GM12878 (cell line): ENCODE data around the gene AGTRAP. TPM values are rescaled to one million over a fixed set of nuclear protein-coding genes. Genes with fewer than 3 reads are reported as not detected.
A peak's percentile ranks its signal among the peaks of the same experiment; 100 is the strongest.

Source experiments
- ATAC-seq: fragments of 200-7000 bp; cut with Tn5 transposase; 3 replicates; pipeline ENCODE4 v1.9.1; 2020; ENCODE audit warnings: mild to moderate bottlenecking, moderate library complexity
- BruUV-seq: library from RNA; stranded (reverse); fragments of 400-500 nt; replicated peaks from 2 replicates; lab custom pipeline; 2021; lab: Mats Ljungman, UMichigan
- CTCF ChIA-PET: fragments of 300-600 bp; sonication (Branson Sonifier 250); formaldehyde crosslinking; extraction: SDS; loops from one replicate; lab custom pipeline; 2021; ENCODE audit warnings: inconsistent platforms; lab: Yijun Ruan, JAX
- POLR2A ChIA-PET: fragments of 350-600 bp; formaldehyde crosslinking; extraction: SDS; loops from one replicate; lab custom pipeline; 2021; ENCODE audit warnings: inconsistent platforms; lab: Charles Lee
- RAD21 ChIA-PET: fragments of 300-600 bp; sonication (Branson Sonifier 250); formaldehyde crosslinking; loops from one replicate; lab custom pipeline; 2023; ENCODE audit warnings: antibody characterized with exemption; ENCODE audit not compliant: unreplicated experiment; lab: Charles Lee
- SMC1A ChIA-PET: fragments of 300-600 bp; sonication (Branson Sonifier 250); formaldehyde crosslinking; loops from one replicate; lab custom pipeline; 2023; ENCODE audit not compliant: unreplicated experiment, uncharacterized antibody; lab: Charles Lee
- DNase-seq: peaks from one replicate; pipeline ENCODE4 v3.0.0-alpha.2; 2011; ENCODE audit warnings: low read depth, low spot score
- FAIRE-seq: peaks from 3 replicates; lab custom pipeline; 2011; peaks lifted over from hg19 to GRCh38; lab: Jason Lieb, UNC
- H2AFZ ChIP-seq: 2 replicates; pipeline ENCODE4 v1.6.0; 2011; ENCODE audit warnings: low read depth, low read length, control low read depth; ENCODE audit not compliant: control insufficient read depth
- H3K27ac ChIP-seq: 2 replicates; pipeline ENCODE4 v1.5.1; 2011; ENCODE audit warnings: control low read depth; ENCODE audit not compliant: control insufficient read depth, insufficient read depth
- H3K27me3 ChIP-seq, 2 experiments: replicated peaks in 1 of 2; 2 replicates each; pipeline versions ENCODE4 v1.6.0 to v1.6.1; 2011; ENCODE audit warnings: low read length in 1 of 2; ENCODE audit not compliant: control insufficient read depth in 2 of 2, insufficient read depth in 2 of 2
- H3K36me3 ChIP-seq, 2 experiments: 2 replicates each; pipeline ENCODE4 v1.5.1; 2011; ENCODE audit warnings: low read length in 1 of 2; ENCODE audit not compliant: control insufficient read depth in 2 of 2, insufficient read depth in 2 of 2
- H3K4me1 ChIP-seq: 2 replicates; pipeline ENCODE4 v1.6.1; 2011; ENCODE audit warnings: mild to moderate bottlenecking, low read length, moderate library complexity, mixed read lengths; ENCODE audit not compliant: control insufficient read depth, insufficient read depth
- H3K4me2 ChIP-seq: 2 replicates; pipeline ENCODE4 v1.6.0; 2011; ENCODE audit warnings: control low read depth; ENCODE audit not compliant: control insufficient read depth, insufficient read depth
- H3K4me3 ChIP-seq: fragments of 200-600 bp; sonication (generic); 2 replicates; pipeline ENCODE4 v1.5.1; 2016
- H3K79me2 ChIP-seq: 2 replicates; pipeline ENCODE4 v1.6.0; 2011; ENCODE audit warnings: low read length; ENCODE audit not compliant: control insufficient read depth, insufficient read depth
- H3K9ac ChIP-seq: 2 replicates; pipeline ENCODE4 v1.8.0; 2011; ENCODE audit warnings: low read length, control low read depth, mixed read lengths; ENCODE audit not compliant: control insufficient read depth, insufficient read depth
- H3K9me3 ChIP-seq: replicated peaks from 3 replicates; pipeline ENCODE4 v1.5.1; 2011; ENCODE audit warnings: mild to moderate bottlenecking, low read length; ENCODE audit not compliant: control insufficient read depth, insufficient read depth
- H4K20me1 ChIP-seq: 2 replicates; pipeline ENCODE4 v1.6.0; 2011; ENCODE audit not compliant: control insufficient read depth, insufficient read depth
- BCL3 ChIP-seq: IDR thresholded peaks from 2 replicates; pipeline ENCODE4 v1.6.1; 2011; ENCODE audit warnings: borderline replicate concordance, low read depth, mild to moderate bottlenecking, moderate library complexity, low read length; ENCODE audit not compliant: insufficient read depth, poor library complexity, severe bottlenecking
- EGR1 ChIP-seq, 2 experiments: IDR thresholded peaks; 1 replicate in 1 of 2; 2 replicates in 1 of 2; pipeline ENCODE4 v1.6.1; 2011 to 2012; ENCODE audit warnings: low read depth in 2 of 2, low read length in 2 of 2, borderline replicate concordance in 1 of 2, mild to moderate bottlenecking in 1 of 2, moderate library complexity in 1 of 2
- IKZF1 ChIP-seq: fragments of 450-650 bp; conservative IDR thresholded peaks from 2 replicates; pipeline ENCODE4 v1.6.1; 2017; ENCODE audit warnings: antibody characterized with exemption, mild to moderate bottlenecking
- POLR2A ChIP-seq: IDR thresholded peaks from 2 replicates; pipeline ENCODE4 v1.6.1; 2011; ENCODE audit warnings: low read depth, mild to moderate bottlenecking, low read length
- TBL1XR1 ChIP-seq: IDR thresholded peaks from 2 replicates; pipeline ENCODE4 v1.6.1; 2012; ENCODE audit warnings: low read depth, low read length, improper control_type of control experiment
- WGBS: methylation state at CpG from one replicate; pipeline ENCODE4 v1.1.6; 2016; ENCODE audit warnings: low lambda C conversion rate; ENCODE audit not compliant: insufficient replicate concordance, insufficient coverage; ENCODE audit errors: missing lambda C conversion rate; 5-methylcytosine and 5-hydroxymethylcytosine counted together
- in situ Hi-C: fragments of 300-500 bp; cut with MboI; formaldehyde crosslinking; loops from 9 replicates; pipeline ENCODE4 v1.14.3; 2018; ENCODE audit warnings: mixed read lengths
- intact Hi-C: fragments of 100-400 bp; cut with micrococcal nuclease; formaldehyde crosslinking; loops from one replicate; pipeline ENCODE4 v1.14.2; 2022; ENCODE audit not compliant: unreplicated experiment
- polyA plus RNA-seq, 11 experiments: library from polyadenylated mRNA; depleted of rRNA in 4 of 11; unstranded in 6 of 11; stranded (reverse) in 5 of 11; fragments of >200 nt; fragmentation: Nextera tagmentation in 4 of 11; fragmentation: Illumina TruSeq in 1 of 11; extraction: Ambion mirVana in 4 of 11; extraction: Trizol in 1 of 11; gene quantifications; 1 replicate in 1 of 11; 2 replicates in 10 of 11; pipeline versions ENCODE4 v1.2.1 to v1.2.3, GENCODE V29; 2011 to 2016; ENCODE audit warnings: inconsistent platforms in 2 of 11, missing spikeins in 2 of 11, low read depth in 1 of 11
- total RNA-seq, 4 experiments: library from RNA; depleted of rRNA in 3 of 4; stranded (reverse); fragments of >200 nt in 3 of 4; fragmentation: Illumina TruSeq in 1 of 4; extraction: Trizol in 1 of 4; gene quantifications; 2 replicates each; pipeline versions ENCODE4 v1.2.1 to v1.2.3, GENCODE V29; 2013 to 2021

AGTRAP gene
- total and polyA plus RNA-seq, 10 of the 15 experiments (the other 5 are each of a cell fraction or from before 2014, with no cell fraction given) = 3.0 to 17.4 (median 10.2) TPM

GRCh38 chr1:11796036-11796828 is 60.3 kb downstream of the AGTRAP start:
- H3K4me1 ChIP-seq = no peaks in the 10 kb centered on the region; the same call in 1 of the 2 replicates
- no peak overlapping the region for H3K27ac ChIP-seq
- H3K4me2 ChIP-seq = no peak overlapping the region
- intact Hi-C loops (no loop called here), in situ Hi-C loops (no loop called here)
- BruUV-seq = no TSS peak
- H4K20me1 ChIP-seq = no peaks in the 10 kb centered on the region
- ChIA-PET RAD21 (no interaction called here), CTCF (interaction anchor here (3.5 kb wide), 1 partner anchor 9 kb away, joined by 24 read pairs; no protein-coding TSS in a partner anchor), POLR2A (interaction anchor here (0.9 kb wide), 1 partner anchor 10 kb away, joined by 4 read pairs; the partner anchor contains the start of gene CLCN6), SMC1A (interaction anchor here (1.1 kb wide), 1 partner anchor 11 kb away, joined by 3 read pairs; no protein-coding TSS in a partner anchor)
- peak; percentile 36 for ATAC-seq
- FAIRE-seq = no peak
- H3K9me3 ChIP-seq = no peaks in the 10 kb centered on the region
- TF ChIP-seq BCL3 = no peak
- TF ChIP-seq EGR1 (IDR thresholded peaks at IDR 0.05; ENCODE audit: borderline replicate concordance in 1 of 2, low read depth in 2 of 2, low read length in 2 of 2) = 0 out of 3 replicates have a peak, but pooled peaks of 1 of the 2 experiments have one; percentile 48
- 0 out of 2 replicates have a peak, but pooled peaks have one; percentile 17 for TF ChIP-seq IKZF1
- no peak for TF ChIP-seq TBL1XR1
- 0 out of 2 replicates have a peak, but pooled peaks have one; percentile 31 for TF ChIP-seq POLR2A
- H3K9ac ChIP-seq = no peak overlapping the region
- no peak overlapping the region for H2AFZ ChIP-seq
- H3K4me3 ChIP-seq = no peak overlapping the region
- no peaks in the 10 kb centered on the region for H3K27me3 ChIP-seq
- peaks cover 0 to 5% of the 10 kb centered on the region in 2 experiments; a peak in 3 of 4 replicates for H3K36me3 ChIP-seq
- DNase-seq = no peak
- no peaks in the 10 kb centered on the region for H3K79me2 ChIP-seq
- 96% methylated on average over 15 of the region's 15 CpGs for WGBS
